Brain microvascular endothelial cell (primary cell): Measurements from ENCODE around the gene LRP1B.

Experiments
- DNase-seq: peaks from one replicate; pipeline ENCODE4 v3.0.0-alpha.2; 2020
- H3K27ac ChIP-seq: fragments of 250-450 bp; sonication (Bioruptor Pico); 2 replicates; pipeline ENCODE4 v1.5.1; 2020; ENCODE audit warnings: mild to moderate bottlenecking, moderate library complexity
- H3K27me3 ChIP-seq: fragments of 250-450 bp; sonication (Bioruptor Pico); replicated peaks from 2 replicates; pipeline ENCODE4 v1.5.1; 2020; ENCODE audit warnings: mild to moderate bottlenecking
- H3K36me3 ChIP-seq: fragments of 250-450 bp; sonication (Bioruptor Pico); replicated peaks from 2 replicates; pipeline ENCODE4 v1.5.1; 2020; ENCODE audit warnings: mild to moderate bottlenecking
- H3K4me3 ChIP-seq: 2 replicates; pipeline ENCODE4 v1.5.1; 2011; ENCODE audit warnings: low read depth, mild to moderate bottlenecking, control low read depth, low read length, moderate library complexity
- in situ Hi-C: cut with HindIII; loops from 2 replicates; pipeline ENCODE4 v1.10.0; 2017; ENCODE audit warnings: low sequenced_read_pairs, low pct_ligation_motif_present
- TF ChIP-seq, protein P1 (sequence below): IDR thresholded peaks from 2 replicates; pipeline ENCODE4 v1.5.1; 2011; ENCODE audit warnings: low read depth, mild to moderate bottlenecking, moderate library complexity, low read length, control low read depth, inconsistent platforms; ENCODE audit errors: missing control alignments

The LRP1B gene

DNA sequence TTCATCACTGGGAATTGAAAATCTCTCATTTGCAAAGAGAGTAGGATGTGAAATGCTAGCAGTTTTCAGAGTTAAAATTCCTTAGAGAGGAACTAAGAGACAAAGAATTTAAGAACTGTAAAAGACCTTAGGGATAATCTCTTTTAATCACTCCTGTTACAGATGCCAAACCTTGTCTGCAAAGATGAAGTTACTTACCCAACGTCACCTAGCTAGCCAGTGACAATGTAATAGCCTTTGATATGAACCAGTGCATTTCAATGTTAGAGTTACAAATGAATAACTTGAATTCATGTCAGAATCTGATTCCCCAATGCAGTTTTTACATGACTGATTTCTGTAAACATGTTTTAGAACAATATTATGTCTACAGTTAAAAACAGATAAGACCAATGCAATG is 190.1 kb downstream of the LRP1B start:
- in situ Hi-C loops: no loop called here
- TF ChIP-seq, protein P1, sequence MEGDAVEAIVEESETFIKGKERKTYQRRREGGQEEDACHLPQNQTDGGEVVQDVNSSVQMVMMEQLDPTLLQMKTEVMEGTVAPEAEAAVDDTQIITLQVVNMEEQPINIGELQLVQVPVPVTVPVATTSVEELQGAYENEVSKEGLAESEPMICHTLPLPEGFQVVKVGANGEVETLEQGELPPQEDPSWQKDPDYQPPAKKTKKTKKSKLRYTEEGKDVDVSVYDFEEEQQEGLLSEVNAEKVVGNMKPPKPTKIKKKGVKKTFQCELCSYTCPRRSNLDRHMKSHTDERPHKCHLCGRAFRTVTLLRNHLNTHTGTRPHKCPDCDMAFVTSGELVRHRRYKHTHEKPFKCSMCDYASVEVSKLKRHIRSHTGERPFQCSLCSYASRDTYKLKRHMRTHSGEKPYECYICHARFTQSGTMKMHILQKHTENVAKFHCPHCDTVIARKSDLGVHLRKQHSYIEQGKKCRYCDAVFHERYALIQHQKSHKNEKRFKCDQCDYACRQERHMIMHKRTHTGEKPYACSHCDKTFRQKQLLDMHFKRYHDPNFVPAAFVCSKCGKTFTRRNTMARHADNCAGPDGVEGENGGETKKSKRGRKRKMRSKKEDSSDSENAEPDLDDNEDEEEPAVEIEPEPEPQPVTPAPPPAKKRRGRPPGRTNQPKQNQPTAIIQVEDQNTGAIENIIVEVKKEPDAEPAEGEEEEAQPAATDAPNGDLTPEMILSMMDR: no peak
- no peaks in the 10 kb centered on the region for H3K27me3 ChIP-seq
- no peak for DNase-seq
- H3K36me3 ChIP-seq: no peaks in the 10 kb centered on the region
- H3K27ac ChIP-seq: no peak overlapping the region
- H3K4me3 ChIP-seq: no peak overlapping the region

DNA sequence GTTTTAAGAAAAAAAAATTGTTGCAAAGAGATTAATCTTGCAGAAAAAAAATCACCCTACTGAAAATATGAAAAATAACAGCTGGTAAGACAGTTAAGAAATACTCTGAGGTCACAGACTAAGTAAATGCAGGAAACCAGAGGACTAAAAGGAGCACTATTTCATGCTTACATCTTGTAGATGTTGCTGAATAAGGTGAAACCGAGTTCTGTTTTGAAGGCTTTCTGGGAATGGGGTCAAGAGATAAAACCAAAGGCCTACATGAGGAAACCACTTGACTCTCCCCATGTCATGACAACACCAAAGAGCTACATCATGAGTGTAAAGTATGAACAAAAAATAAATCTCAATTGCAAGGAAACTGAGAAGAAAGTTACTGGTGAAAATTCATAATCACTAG is 197.6 kb downstream of the LRP1B start:
- Histone ChIP-seq H3K27ac (no peak overlapping the region), H3K4me3 (no peak overlapping the region), H3K36me3 (no peaks in the 10 kb centered on the region), H3K27me3 (no peaks in the 10 kb centered on the region)
- in situ Hi-C loops: no loop called here
- no peak for DNase-seq
- TF ChIP-seq, protein P1: no peak

- no peaks in the 10 kb centered on the region for H3K36me3 ChIP-seq
- H3K4me3 ChIP-seq: no peak overlapping the region
- DNase-seq: no peak
- H3K27ac ChIP-seq: no peak overlapping the region
- in situ Hi-C loops: no loop called here
- H3K27me3 ChIP-seq: no peaks in the 10 kb centered on the region
- TF ChIP-seq, protein P1: no peak
Observed at GRCh38 chr2:141932261-141932660, 198.6 kb downstream of the LRP1B start.

GRCh38 chr2:141931797-141932196 is 199.0 kb downstream of the LRP1B start:
- Histone ChIP-seq H3K27ac (no peak overlapping the region), H3K27me3 (no peaks in the 10 kb centered on the region), H3K4me3 (no peak overlapping the region), H3K36me3 (no peaks in the 10 kb centered on the region)
- TF ChIP-seq, protein P1: no peak
- DNase-seq: no peak
- in situ Hi-C loops: no loop called here

DNA sequence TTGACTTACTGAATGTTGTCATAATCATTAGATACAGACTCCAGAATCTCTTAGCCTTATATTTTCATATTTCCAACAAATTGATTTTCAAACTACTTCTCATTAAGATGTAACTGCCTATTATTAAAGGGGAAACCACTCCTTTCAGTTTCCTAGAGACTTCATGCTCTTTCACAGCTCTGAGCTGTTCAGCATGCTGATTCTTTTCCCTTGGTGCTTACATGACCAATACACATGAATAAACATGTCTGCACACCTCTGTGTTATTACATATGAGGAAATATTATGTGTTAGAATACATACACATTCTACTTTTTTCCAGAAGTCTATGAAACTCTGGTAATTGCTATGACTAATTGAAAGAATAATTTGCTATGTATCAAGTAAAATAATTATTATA is 200.0 kb downstream of the LRP1B start:
- no peak for DNase-seq
- in situ Hi-C loops: no loop called here
- H3K4me3 ChIP-seq: no peak overlapping the region
- TF ChIP-seq, protein P1: no peak
- no peaks in the 10 kb centered on the region for H3K27me3 ChIP-seq
- no peaks in the 10 kb centered on the region for H3K36me3 ChIP-seq
- no peak overlapping the region for H3K27ac ChIP-seq

DNA sequence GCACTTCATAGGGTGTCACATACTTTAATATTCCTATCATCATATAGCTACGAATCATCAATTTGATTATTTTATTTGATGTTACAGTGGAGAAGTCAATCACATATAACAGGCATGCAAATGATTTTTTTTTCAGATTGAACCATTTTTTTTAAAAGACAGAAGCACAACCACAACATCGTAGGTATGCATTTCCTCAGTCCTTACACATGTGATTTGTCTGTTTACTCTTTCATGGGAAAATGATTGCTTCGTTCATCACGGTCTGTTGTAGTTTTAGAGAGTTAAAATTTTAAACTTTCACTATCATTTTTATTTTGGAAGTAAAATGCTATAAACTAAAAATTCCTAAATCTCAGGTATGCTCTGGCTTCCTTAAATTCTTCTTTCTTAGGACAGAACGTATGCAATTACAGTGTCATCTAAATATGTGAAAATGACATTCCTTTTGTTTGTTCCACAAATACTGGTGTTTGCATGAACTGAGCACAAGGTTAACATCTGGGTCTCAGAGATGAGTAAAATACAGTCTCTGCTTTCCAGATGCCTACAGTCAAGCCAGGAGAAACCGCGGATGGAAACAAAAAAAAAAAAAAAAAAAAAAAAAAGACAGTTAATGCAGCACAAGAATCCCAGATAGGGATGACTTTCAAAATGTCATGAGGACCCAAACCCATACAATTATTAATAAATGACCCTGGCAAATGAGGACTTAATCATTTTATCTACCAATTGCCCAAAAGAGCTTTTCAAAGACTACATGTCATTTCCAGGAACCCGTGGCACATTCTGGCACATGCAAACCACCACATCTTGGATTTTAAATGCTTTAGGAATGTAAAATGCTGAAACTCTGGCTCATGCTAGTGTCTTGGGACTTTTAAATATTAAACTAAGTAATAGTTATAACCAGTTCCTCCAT is 201.2 kb downstream of the LRP1B start:
- H3K4me3 ChIP-seq: no peak overlapping the region
- in situ Hi-C loops: no loop called here
- no peak overlapping the region for H3K27ac ChIP-seq
- TF ChIP-seq, protein P1: no peak
- H3K36me3 ChIP-seq: no peaks in the 10 kb centered on the region
- no peak for DNase-seq
- no peaks in the 10 kb centered on the region for H3K27me3 ChIP-seq
